ENCODE results near the gene PANX1.

The PANX1 gene

GRCh38 chr11:94140154-94140655 lies 11.6 kb downstream of the PANX1 start:
- Histone ChIP-seq H3K36me3 (ENCODE audit: low read length) (no peaks in the 10 kb centered on the region), H4K20me1 (ENCODE audit: low read depth, low read length) (peaks cover 20% of the 10 kb centered on the region; the same call in 1 of the 2 replicates)

GRCh38 chr11:94141511-94142307 lies 13.1 kb downstream of the PANX1 start:
- Histone ChIP-seq H3K79me2 (ENCODE audit: insufficient read depth, low read length) (peaks cover 61% of the 10 kb centered on the region), H4K20me1 (ENCODE audit: low read depth, low read length) (peaks cover 15% of the 10 kb centered on the region; the same call in 1 of the 2 replicates), H3K27ac (ENCODE audit: low read depth, low read length) (no peak overlapping the region), H3K4me2 (ENCODE audit: low read depth, low read length, poor library complexity, severe bottlenecking) (no peak overlapping the region), H3K9ac (ENCODE audit: low read length) (no peak overlapping the region), H3K27me3 (ENCODE audit: low read length) (no peaks in the 10 kb centered on the region), H3F3A (ENCODE audit: insufficient read depth) (no peaks in the 10 kb centered on the region), H3K9me2 (replicated peaks; ENCODE audit: insufficient read depth, low read length) (no peaks in the 10 kb centered on the region), H2AFZ (ENCODE audit: low read depth, low read length, severe bottlenecking) (no peak overlapping the region), H3K9me3 (ENCODE audit: insufficient read depth, low read length) (no peaks in the 10 kb centered on the region), H3K36me3 (ENCODE audit: low read length) (no peaks in the 10 kb centered on the region), H3K4me3 (ENCODE audit: insufficient read depth, low read length, poor library complexity, severe bottlenecking) (no peak overlapping the region)
- TF ChIP-seq CTCF (IDR thresholded peaks at IDR 0.05; ENCODE audit: insufficient read depth, low read length, poor library complexity, severe bottlenecking) (no peak), EZH2phosphoT487 (conservative IDR thresholded peaks at IDR 0.05; ENCODE audit: low read length) (no peak)

More at GRCh38 chr11:94140154-94140655, 11.6 kb downstream of the PANX1 start:
- Histone ChIP-seq H3K27ac (ENCODE audit: low read depth, low read length) (no peak overlapping the region), H3K9me2 (replicated peaks; ENCODE audit: insufficient read depth, low read length) (no peaks in the 10 kb centered on the region), H3K79me2 (ENCODE audit: insufficient read depth, low read length) (peaks cover 61% of the 10 kb centered on the region), H3K4me2 (ENCODE audit: low read depth, low read length, poor library complexity, severe bottlenecking) (no peak overlapping the region), H3K4me3 (ENCODE audit: insufficient read depth, low read length, poor library complexity, severe bottlenecking) (no peak overlapping the region), H3F3A (ENCODE audit: insufficient read depth) (no peaks in the 10 kb centered on the region), H2AFZ (ENCODE audit: low read depth, low read length, severe bottlenecking) (no peak overlapping the region), H3K9me3 (ENCODE audit: insufficient read depth, low read length) (no peaks in the 10 kb centered on the region), H3K27me3 (ENCODE audit: low read length) (no peaks in the 10 kb centered on the region), H3K9ac (ENCODE audit: low read length) (no peak overlapping the region)
- no peak for TF ChIP-seq EZH2phosphoT487 (conservative IDR thresholded peaks at IDR 0.05; ENCODE audit: low read length)
- TF ChIP-seq CTCF (IDR thresholded peaks at IDR 0.05; ENCODE audit: insufficient read depth, low read length, poor library complexity, severe bottlenecking): no peak

- peaks cover 64% of the 10 kb centered on the region for H3K79me2 ChIP-seq (ENCODE audit: insufficient read depth, low read length)
- no peak overlapping the region for H3K4me2 ChIP-seq (ENCODE audit: low read depth, low read length, poor library complexity, severe bottlenecking)
- peaks cover 15% of the 10 kb centered on the region; the same call in 1 of the 2 replicates for H4K20me1 ChIP-seq (ENCODE audit: low read depth, low read length)
- H3K9me3 ChIP-seq (ENCODE audit: insufficient read depth, low read length): no peaks in the 10 kb centered on the region
- TF ChIP-seq EZH2phosphoT487 (conservative IDR thresholded peaks at IDR 0.05; ENCODE audit: low read length): no peak
- no peak overlapping the region for H3K27ac ChIP-seq (ENCODE audit: low read depth, low read length)
- H3K27me3 ChIP-seq (ENCODE audit: low read length): no peaks in the 10 kb centered on the region
- H3K4me3 ChIP-seq (ENCODE audit: insufficient read depth, low read length, poor library complexity, severe bottlenecking): no peak overlapping the region
- H2AFZ ChIP-seq (ENCODE audit: low read depth, low read length, severe bottlenecking): no peak overlapping the region
- no peaks in the 10 kb centered on the region for H3F3A ChIP-seq (ENCODE audit: insufficient read depth)
- H3K9me2 ChIP-seq (replicated peaks; ENCODE audit: insufficient read depth, low read length): no peaks in the 10 kb centered on the region
- H3K9ac ChIP-seq (ENCODE audit: low read length): no peak overlapping the region
- no peaks in the 10 kb centered on the region for H3K36me3 ChIP-seq (ENCODE audit: low read length)
Observed at GRCh38 chr11:94142308-94143281, 14.0 kb downstream of the PANX1 start.

All from SU-DHL-6 (cell line).